ENCODE measurements around the gene ZNF232.
"Not testable (repeated sequence)": the region's sequence is repeated elsewhere in the genome, so short reads cannot be mapped to it uniquely, and the experiment has no call there.

Gene ZNF232

DNA sequence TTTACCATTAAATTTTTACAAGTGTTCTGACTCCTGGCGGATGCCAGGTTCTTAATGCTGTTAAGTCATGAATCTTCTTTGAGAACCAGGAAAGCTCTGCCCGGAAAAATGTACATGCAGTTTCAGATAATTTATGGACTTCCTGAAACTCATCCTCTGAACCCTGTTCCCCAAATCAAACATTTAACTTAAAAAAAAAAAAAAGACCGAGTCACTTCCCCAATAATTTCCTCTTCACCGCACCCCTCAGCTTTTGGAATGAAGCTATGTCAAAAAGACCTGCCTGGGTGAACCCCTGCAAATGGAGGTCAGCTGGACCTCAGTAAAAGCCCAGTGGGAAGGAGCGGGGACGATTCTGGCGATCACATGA, 15.0 kb downstream of the ZNF232 start:
- no peak for DNase-seq

DNA sequence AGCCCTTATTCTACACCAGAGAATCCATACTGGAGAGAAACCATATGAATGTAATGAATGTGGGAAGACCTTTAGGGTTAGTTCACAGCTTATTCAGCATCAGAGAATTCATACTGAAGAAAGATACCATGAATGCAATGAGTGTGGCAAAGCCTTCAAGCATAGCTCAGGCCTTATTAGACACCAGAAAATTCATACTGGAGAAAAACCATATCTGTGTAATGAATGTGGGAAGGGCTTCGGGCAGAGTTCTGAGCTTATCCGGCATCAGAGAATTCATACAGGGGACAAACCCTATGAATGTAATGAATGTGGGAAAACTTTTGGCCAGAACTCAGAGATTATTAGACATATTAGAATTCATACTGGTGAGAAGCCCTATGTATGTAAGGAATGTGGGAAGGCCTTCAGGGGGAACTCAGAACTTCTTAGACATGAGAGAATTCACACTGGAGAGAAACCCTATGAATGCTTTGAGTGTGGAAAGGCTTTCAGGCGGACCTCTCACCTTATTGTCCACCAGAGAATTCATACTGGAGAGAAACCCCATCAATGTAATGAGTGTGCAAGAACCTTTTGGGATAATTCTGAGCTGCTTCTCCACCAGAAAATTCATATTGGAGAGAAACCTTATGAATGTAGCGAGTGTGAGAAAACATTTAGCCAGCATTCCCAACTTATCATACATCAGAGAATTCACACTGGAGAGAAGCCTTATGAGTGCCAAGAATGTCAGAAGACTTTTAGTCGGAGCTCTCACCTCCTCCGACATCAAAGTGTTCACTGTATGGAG, 19.3 kb downstream of the ZNF232 start:
- no peak for DNase-seq

DNA sequence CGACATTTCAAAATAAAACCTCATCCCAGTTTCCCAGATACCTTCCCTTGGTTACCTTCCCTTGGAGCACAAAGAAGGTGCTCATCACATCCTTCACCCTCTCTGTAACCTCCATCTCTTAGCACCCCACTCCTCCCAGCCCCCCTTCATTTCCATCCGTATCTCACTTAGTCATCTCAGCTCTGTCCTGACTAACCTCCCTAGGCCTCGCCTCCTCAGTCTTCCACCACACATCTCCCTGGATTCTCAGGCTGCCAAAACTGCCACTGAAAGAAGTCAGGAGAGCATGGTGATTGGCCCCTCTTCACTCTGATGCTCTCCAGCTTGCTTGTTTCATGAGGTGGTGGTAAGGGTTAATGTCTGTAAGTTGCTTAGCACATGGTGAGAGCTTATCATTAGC, 31.1 kb downstream of the ZNF232 start:
- DNase-seq = no peak

DNA sequence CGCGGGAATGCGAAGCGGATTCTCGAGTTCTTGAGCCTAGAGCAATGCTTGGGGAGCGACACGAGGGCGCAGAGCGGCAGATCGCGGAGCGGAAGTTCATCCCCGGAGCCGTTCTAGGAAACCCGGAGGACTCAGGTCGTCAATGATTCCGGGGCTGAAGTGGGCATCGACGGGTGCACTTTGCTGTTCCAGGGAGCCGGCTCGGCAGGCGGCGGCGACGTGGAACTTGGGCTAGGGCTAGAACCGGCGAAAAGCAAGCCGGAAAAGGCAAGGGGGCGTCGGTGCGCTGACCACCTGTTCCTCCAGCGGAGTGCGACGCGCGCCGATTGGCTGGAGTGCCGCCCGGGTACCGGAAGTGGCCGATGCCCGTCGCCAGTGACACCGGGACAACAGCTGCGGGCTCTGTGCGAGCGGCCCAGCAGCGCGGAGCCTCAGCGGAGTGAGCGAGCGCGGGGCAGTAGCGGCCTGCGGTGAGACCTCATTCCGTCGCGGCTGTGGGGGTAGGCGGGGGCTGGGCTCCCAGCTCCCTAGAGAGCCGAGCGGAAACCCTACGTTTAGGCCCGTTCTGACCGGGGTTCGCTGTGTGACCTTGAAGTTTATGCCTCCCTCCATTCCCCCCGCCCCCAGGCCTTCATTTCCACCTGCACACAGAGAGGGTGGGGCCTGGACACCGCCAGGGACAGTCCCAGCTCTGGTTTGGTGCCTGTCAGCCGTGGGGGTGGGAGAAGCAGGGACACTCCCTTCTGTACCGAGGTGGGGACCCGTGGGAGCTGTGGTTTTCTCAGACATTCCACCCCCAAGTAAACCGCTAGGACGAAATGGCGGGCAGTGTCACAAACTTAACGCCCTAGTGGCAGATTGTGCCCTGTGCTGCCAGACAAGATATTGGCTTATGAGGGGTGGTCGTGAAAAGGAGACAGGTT, 33.3 kb downstream of the ZNF232 start, which contains the start of gene ZFP3:
TSS of gene ZFP3 (plus strand) at position 362 of the 923 bp plus-strand sequence. CDS start 13,038 bp downstream, outside the sequence.
- DNase-seq = no peak

DNA sequence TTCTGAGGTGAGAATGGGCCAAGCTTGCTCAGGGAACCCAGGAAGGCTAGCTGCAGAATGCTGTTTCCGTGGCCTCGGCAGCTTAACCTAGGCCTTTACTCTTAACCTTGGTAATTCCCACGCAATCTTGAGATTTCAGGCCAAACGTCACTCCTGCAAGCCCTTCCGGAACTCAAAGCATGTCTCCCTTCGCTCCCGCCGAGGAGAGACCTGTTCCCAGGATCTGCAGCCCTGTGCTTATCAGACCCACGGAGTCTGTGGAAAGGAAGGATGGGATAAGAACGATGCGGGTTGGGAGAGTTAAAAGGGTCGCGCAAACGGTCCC, 33.9 kb downstream of the ZNF232 start:
- DNase-seq = no peak

DNA sequence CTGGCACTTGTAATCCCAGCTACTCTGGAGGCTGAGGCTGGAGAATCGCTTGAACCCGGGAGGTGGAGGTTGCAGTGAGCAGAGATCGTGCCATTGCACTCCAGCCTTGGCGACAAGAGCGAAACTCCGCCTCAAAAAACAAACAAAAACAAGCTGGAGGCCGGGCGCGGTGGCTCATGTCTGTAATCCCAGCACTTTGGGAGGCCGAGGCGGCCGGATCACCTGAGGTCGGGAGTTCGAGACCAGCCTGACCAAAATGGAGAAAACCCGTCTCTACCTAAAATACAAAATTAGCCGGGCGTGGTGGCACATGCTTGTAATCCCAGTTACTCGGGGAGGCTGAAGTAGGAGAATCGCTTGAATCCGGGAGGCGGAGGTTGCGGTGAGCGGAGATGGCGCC, 34.4 kb downstream of the ZNF232 start:
- DNase-seq = not testable (repeated sequence)

DNA sequence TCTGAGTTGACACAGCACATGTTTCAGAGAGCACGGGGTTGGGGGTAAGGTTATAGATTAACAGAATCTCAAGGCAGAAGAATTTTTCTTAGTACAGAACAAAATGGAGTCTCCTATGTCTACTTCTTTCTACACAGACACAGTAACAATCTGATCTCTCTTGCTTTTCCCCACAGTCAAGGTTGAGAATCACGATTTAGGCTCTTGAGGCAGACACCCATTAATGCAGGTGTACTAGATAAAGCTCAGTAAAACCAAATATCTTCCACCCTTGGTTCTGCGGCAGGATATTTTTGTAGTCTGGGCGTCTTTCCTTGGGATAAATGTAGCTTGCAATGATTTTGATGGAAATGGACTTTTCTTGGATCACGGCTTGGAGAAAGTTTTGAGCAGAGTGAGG, 36.2 kb downstream of the ZNF232 start:
- not testable (repeated sequence) for DNase-seq

DNA sequence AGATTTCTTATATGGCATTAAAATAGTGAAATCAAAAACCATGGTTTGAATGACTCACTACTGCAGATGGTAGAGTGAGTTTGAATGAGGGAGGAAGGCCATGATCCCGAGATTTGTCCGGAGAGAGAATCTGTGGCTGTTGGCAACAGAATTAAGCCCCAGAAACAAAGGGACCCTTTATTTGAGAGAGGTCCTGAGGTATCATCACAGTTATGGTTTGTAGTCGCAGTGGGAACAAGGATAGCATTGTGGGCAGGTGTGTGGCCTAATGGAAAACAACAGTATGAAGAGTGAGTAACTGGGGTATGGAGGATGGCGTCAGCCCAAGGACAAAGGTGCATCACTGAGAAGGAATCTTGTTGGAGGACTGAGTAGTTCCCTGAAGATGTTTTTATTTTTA, 42.0 kb downstream of the ZNF232 start:
- no peak for DNase-seq

DNA sequence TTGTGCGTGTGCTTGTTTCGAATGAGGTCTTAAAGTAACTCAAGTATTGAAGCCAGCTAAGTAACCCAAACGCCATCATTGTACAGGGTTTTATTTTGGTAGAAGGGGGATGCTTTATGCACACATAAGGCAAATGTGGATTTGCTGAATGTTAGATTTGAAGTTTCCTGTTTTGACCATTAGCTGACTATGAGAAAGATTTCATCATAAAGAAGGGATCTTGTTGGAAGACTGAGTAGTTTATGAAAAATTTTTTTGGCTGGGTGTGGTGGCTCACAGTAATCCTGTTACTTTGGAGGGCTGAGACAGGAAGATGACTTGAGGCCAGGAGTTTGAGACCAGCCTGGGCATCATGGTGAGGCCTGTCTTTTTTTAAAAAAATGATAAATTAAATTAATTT, 43.4 kb downstream of the ZNF232 start:
- DNase-seq = no peak

DNA sequence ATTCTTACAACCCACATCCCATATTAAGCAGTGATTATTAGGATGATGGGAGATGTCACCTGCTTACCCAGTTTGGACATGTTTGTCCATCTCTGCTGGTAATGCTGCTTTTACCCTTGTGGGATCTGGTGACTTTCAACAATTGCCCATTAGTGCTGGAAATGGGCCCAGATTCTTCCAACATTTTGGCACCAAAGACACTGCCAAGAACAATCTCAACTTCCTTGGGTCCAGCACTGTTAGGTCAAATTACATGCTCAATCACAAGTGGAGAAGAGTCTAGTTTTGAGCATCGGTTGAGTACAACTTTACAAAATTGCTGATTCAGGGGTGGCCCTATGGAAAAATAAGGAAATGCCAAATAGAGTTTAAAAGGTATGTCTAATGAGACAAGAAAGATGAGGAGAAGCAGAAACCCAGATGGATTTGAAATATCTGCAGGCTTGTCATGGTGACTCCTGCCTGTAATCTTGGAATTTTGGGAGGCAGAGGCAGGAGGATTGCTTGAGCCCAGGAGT, 46.4 kb downstream of the ZNF232 start:
- no peak for DNase-seq

Measured in NCI-H187 treated with DMSO at 0.1 percent for 48 hours (cell line).